Common myeloid progenitor, CD34-positive (primary cell): ENCODE measurements around the gene PRKAR1B.
"Not testable (repeated sequence)": the region's sequence is repeated elsewhere in the genome, so short reads cannot be mapped to it uniquely, and the experiment has no call there.

Experiments used
- CTCF ChIA-PET: fragments of 350-600 bp; sonication (Branson Sonifier 250); formaldehyde crosslinking; loops from one replicate; lab custom pipeline; 2021; ENCODE audit warnings: antibody characterized with exemption; lab: Charles Lee
- POLR2A ChIA-PET: fragments of 350-600 bp; sonication (Branson Sonifier 250); formaldehyde crosslinking; loops from one replicate; lab custom pipeline; 2021; ENCODE audit warnings: antibody characterized with exemption; lab: Charles Lee
- DNase-seq, 3 donors: peaks; one replicate each; pipeline versions ENCODE4 v3.0.0 to v3.0.0-alpha.2; 2013
- H3K27ac ChIP-seq, 2 experiments: 1 replicate in 1 of 2; 2 replicates in 1 of 2; pipeline ENCODE4 v1.7.0; 2013; ENCODE audit warnings: inconsistent platforms in 2 of 2, low read length in 2 of 2, mild to moderate bottlenecking in 2 of 2, low read depth in 1 of 2, moderate library complexity in 1 of 2; ENCODE audit not compliant: severe bottlenecking in 2 of 2, insufficient read depth in 1 of 2, poor library complexity in 1 of 2
- H3K27me3 ChIP-seq, 5 experiments: replicated peaks in 2 of 5; 1 replicate in 3 of 5; 2 replicates in 2 of 5; pipeline versions ENCODE4 v1.6.1 to v1.7.0; 2013; ENCODE audit warnings: low read length in 4 of 5, mild to moderate bottlenecking in 2 of 5, moderate library complexity in 2 of 5, inconsistent platforms in 1 of 5; ENCODE audit not compliant: insufficient read depth in 5 of 5, control insufficient read depth in 4 of 5
- H3K36me3 ChIP-seq, 4 experiments: 1 replicate in 2 of 4; 2 replicates in 2 of 4; pipeline versions ENCODE4 v1.6.1 to v1.7.0; 2013; ENCODE audit warnings: low read length in 3 of 4, control low read depth in 1 of 4, mild to moderate bottlenecking in 1 of 4; ENCODE audit not compliant: control insufficient read depth in 4 of 4, insufficient read depth in 4 of 4
- H3K4me1 ChIP-seq, 4 experiments: 1 replicate in 3 of 4; 2 replicates in 1 of 4; pipeline versions ENCODE4 v1.6.1 to v1.7.1; 2013; ENCODE audit warnings: low read length in 3 of 4, mild to moderate bottlenecking in 3 of 4, control low read depth in 1 of 4, inconsistent platforms in 1 of 4, moderate library complexity in 1 of 4; ENCODE audit not compliant: control insufficient read depth in 4 of 4, insufficient read depth in 4 of 4; ENCODE audit errors: control extremely low read depth in 1 of 4
- H3K4me3 ChIP-seq, 7 experiments: 1 replicate in 4 of 7; 2 replicates in 3 of 7; pipeline versions ENCODE4 v1.5.1 to v1.7.0; 2013; ENCODE audit warnings: mild to moderate bottlenecking in 7 of 7, low read length in 6 of 7, moderate library complexity in 6 of 7, inconsistent platforms in 2 of 7, low read depth in 2 of 7, control low read depth in 1 of 7; ENCODE audit not compliant: insufficient read depth in 4 of 7, control insufficient read depth in 1 of 7; ENCODE audit errors: extremely low read depth in 1 of 7
- H3K9me3 ChIP-seq, 5 experiments: 1 replicate in 4 of 5; 2 replicates in 1 of 5; pipeline versions ENCODE4 v1.6.1 to v1.7.1; 2013; ENCODE audit warnings: low read length in 4 of 5, mild to moderate bottlenecking in 2 of 5, inconsistent platforms in 1 of 5, low read depth in 1 of 5, moderate library complexity in 1 of 5; ENCODE audit not compliant: control insufficient read depth in 4 of 5, insufficient read depth in 2 of 5; ENCODE audit errors: control extremely low read depth in 1 of 5
- WGBS: methylation state at CpG from one replicate; pipeline ENCODE4 v1.1.5; 2013; ENCODE audit not compliant: insufficient coverage; 5-methylcytosine and 5-hydroxymethylcytosine counted together

The PRKAR1B gene

GRCh38 chr7:655758-656157 is 71.3 kb downstream of the PRKAR1B start:
- ChIA-PET POLR2A (no interaction called here), CTCF (no interaction called here)
- Histone ChIP-seq H3K4me1 (no peaks in the 10 kb centered on the region), H3K4me3 (no peak overlapping the region), H3K9me3 (peaks cover 0 to 14% (median 4%) of the 10 kb centered on the region in 5 experiments), H3K27me3 (no peaks in the 10 kb centered on the region), H3K36me3 (peaks cover 0 to 3% (median 0%) of the 10 kb centered on the region in 4 experiments), H3K27ac (no peak overlapping the region)
- 100% methylated on average over 3 of the region's 4 CpGs for WGBS
- DNase-seq: no peak

- Histone ChIP-seq H3K4me1 (no peaks in the 10 kb centered on the region), H3K9me3 (peaks cover 0 to 14% (median 4%) of the 10 kb centered on the region in 5 experiments), H3K4me3 (no peak overlapping the region), H3K27ac (no peak overlapping the region), H3K36me3 (peaks cover 0 to 3% (median 0%) of the 10 kb centered on the region in 4 experiments), H3K27me3 (no peaks in the 10 kb centered on the region)
- CTCF ChIA-PET: no interaction called here
- no peak for DNase-seq
- POLR2A ChIA-PET: no interaction called here
- 94% methylated on average over 4 of the region's 4 CpGs for WGBS
Observed at GRCh38 chr7:653829-654764, 73.0 kb downstream of the PRKAR1B start.

- 100% methylated on average over 3 of the region's 4 CpGs for WGBS
- Histone ChIP-seq H3K27me3 (no peaks in the 10 kb centered on the region), H3K27ac (no peak overlapping the region), H3K4me3 (no peak overlapping the region), H3K4me1 (no peaks in the 10 kb centered on the region), H3K9me3 (peaks cover 0 to 14% (median 4%) of the 10 kb centered on the region in 5 experiments), H3K36me3 (peaks cover 0 to 3% (median 0%) of the 10 kb centered on the region in 4 experiments)
- POLR2A ChIA-PET: no interaction called here
- no peak for DNase-seq
- CTCF ChIA-PET: no interaction called here
Observed at GRCh38 chr7:652881-653280, 74.2 kb downstream of the PRKAR1B start.

- H3K27me3 ChIP-seq, H3K27ac ChIP-seq, H3K4me3 ChIP-seq, H3K4me1 ChIP-seq, POLR2A ChIA-PET, H3K36me3 ChIP-seq: not testable (repeated sequence)
- WGBS: 91% methylated on average over 14 of the region's 17 CpGs
- peaks cover 0 to 14% (median 4%) of the 10 kb centered on the region in 5 experiments for H3K9me3 ChIP-seq
- DNase-seq: peak in 2 of 3 donors; percentile 29 to 31
- CTCF ChIA-PET: interaction anchor here (0.6 kb wide), 1 partner anchor 317 kb away, joined by 3 read pairs; no protein-coding TSS in a partner anchor
Observed at GRCh38 chr7:652167-652566, 74.9 kb downstream of the PRKAR1B start.

- Histone ChIP-seq H3K27ac (no peak overlapping the region), H3K4me3 (no peak overlapping the region), H3K9me3 (peaks cover 0 to 14% (median 4%) of the 10 kb centered on the region in 5 experiments), H3K27me3 (no peaks in the 10 kb centered on the region), H3K36me3 (peaks cover 0 to 3% (median 0%) of the 10 kb centered on the region in 4 experiments), H3K4me1 (no peaks in the 10 kb centered on the region)
- DNase-seq: peak; percentile 14 to 82 (median 79)
- POLR2A ChIA-PET: no interaction called here
- CTCF ChIA-PET: no interaction called here
- 100% methylated on average over 5 of the region's 14 CpGs for WGBS
Observed at GRCh38 chr7:651032-651728, 75.9 kb downstream of the PRKAR1B start.

- no peaks in the 10 kb centered on the region for H3K4me1 ChIP-seq
- DNase-seq: no peak
- H3K36me3 ChIP-seq: peaks cover 0 to 3% (median 0%) of the 10 kb centered on the region in 4 experiments
- ChIA-PET CTCF (no interaction called here), POLR2A (no interaction called here)
- H3K9me3 ChIP-seq: peaks cover 0 to 14% (median 4%) of the 10 kb centered on the region in 5 experiments
- H3K27ac ChIP-seq: no peak overlapping the region
- H3K27me3 ChIP-seq: no peaks in the 10 kb centered on the region
- H3K4me3 ChIP-seq: no peak overlapping the region
- 97% methylated on average over 21 of the region's 22 CpGs for WGBS
Observed at GRCh38 chr7:650339-651031, 76.6 kb downstream of the PRKAR1B start.
